BE2C (cell line): ENCODE measurements around the gene CACNA1I.

Experiments
- DNase-seq: peaks from one replicate; pipeline ENCODE4 v3.0.0-alpha.2; 2020
- H3K27me3 ChIP-seq: fragments of 250-450 bp; sonication (Bioruptor Pico); 2 replicates; pipeline ENCODE4 v1.5.1; 2020; ENCODE audit warnings: mild to moderate bottlenecking
- H3K36me3 ChIP-seq: fragments of 250-450 bp; sonication (Bioruptor Pico); 2 replicates; pipeline ENCODE4 v1.5.1; 2020; ENCODE audit warnings: mild to moderate bottlenecking
- H3K4me1 ChIP-seq: fragments of 250-450 bp; sonication (Bioruptor Pico); 2 replicates; pipeline ENCODE4 v1.5.1; 2020
- H3K4me3 ChIP-seq: 2 replicates; pipeline ENCODE4 v1.5.1; 2011; ENCODE audit warnings: low read depth, low read length
- H3K9me3 ChIP-seq: fragments of 250-450 bp; sonication (Bioruptor Pico); 2 replicates; pipeline ENCODE4 v1.5.1; 2020
- CTCF ChIP-seq: IDR thresholded peaks from 2 replicates; pipeline ENCODE4 v1.5.1; 2012; ENCODE audit warnings: mild to moderate bottlenecking, low read depth, low read length

CACNA1I gene

DNA sequence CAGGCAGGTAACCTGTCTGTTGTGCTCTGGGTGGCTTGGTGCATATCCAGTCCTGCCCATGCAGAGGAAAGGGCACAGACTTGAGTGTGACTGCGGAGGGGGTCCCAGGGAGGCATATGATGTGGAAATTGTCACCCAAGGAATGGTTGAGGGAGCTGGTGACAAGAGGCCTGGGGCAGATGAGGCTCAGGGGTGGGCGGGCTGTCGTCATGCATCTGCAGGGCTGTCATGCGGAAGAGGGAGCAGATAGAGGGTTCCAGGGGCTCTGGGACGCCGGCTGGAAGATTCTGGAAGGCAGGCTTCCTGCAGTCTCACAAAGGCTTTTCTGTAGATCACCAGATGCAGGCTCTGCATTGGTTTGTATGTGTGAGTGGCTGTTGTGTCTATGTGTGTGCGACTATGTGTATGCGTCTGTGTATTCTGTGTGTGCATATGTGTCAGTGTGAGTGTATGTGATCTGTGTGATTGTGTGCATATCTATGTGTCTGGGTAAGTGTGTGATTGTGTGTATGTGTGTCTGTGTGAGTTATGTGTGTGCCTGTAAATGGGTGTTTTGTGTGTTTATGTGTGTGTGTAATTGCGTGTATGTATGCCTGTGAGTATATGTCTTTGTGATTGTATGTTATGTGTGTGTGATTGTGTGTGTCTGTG lies 7.6 kb upstream of the CACNA1I start:
- DNase-seq: no peak

GRCh38 chr22:39563571-39564428 lies 6.8 kb upstream of the CACNA1I start:
- Histone ChIP-seq H3K4me1 (no peaks in the 10 kb centered on the region), H3K4me3 (no peak overlapping the region), H3K36me3 (no peaks in the 10 kb centered on the region), H3K27me3 (no peaks in the 10 kb centered on the region), H3K9me3 (no peaks in the 10 kb centered on the region; the same call in 1 of the 2 replicates)
- no peak for TF ChIP-seq CTCF
- DNase-seq: no peak

More for the DNA sequence above, 7.6 kb upstream of the CACNA1I start:
- Histone ChIP-seq H3K4me3 (no peak overlapping the region), H3K4me1 (no peaks in the 10 kb centered on the region), H3K36me3 (no peaks in the 10 kb centered on the region), H3K9me3 (no peaks in the 10 kb centered on the region; the same call in 1 of the 2 replicates), H3K27me3 (peaks cover 4% of the 10 kb centered on the region; the same call in 1 of the 2 replicates)
- TF ChIP-seq CTCF: no peak

- H3K4me1 ChIP-seq: no peaks in the 10 kb centered on the region
- no peak for DNase-seq
- no peaks in the 10 kb centered on the region for H3K27me3 ChIP-seq
- no peaks in the 10 kb centered on the region; the same call in 1 of the 2 replicates for H3K9me3 ChIP-seq
- H3K36me3 ChIP-seq: no peaks in the 10 kb centered on the region
- H3K4me3 ChIP-seq: no peak overlapping the region
- no peak for TF ChIP-seq CTCF
Observed at GRCh38 chr22:39565414-39565944, 5.1 kb upstream of the CACNA1I start.

GRCh38 chr22:39567135-39567946 lies 3.2 kb upstream of the CACNA1I start:
- no peak for TF ChIP-seq CTCF
- H3K4me3 ChIP-seq: no peak overlapping the region
- H3K4me1 ChIP-seq: no peaks in the 10 kb centered on the region
- no peak for DNase-seq
- no peaks in the 10 kb centered on the region for H3K27me3 ChIP-seq
- no peaks in the 10 kb centered on the region; the same call in 1 of the 2 replicates for H3K9me3 ChIP-seq
- H3K36me3 ChIP-seq: no peaks in the 10 kb centered on the region

DNA sequence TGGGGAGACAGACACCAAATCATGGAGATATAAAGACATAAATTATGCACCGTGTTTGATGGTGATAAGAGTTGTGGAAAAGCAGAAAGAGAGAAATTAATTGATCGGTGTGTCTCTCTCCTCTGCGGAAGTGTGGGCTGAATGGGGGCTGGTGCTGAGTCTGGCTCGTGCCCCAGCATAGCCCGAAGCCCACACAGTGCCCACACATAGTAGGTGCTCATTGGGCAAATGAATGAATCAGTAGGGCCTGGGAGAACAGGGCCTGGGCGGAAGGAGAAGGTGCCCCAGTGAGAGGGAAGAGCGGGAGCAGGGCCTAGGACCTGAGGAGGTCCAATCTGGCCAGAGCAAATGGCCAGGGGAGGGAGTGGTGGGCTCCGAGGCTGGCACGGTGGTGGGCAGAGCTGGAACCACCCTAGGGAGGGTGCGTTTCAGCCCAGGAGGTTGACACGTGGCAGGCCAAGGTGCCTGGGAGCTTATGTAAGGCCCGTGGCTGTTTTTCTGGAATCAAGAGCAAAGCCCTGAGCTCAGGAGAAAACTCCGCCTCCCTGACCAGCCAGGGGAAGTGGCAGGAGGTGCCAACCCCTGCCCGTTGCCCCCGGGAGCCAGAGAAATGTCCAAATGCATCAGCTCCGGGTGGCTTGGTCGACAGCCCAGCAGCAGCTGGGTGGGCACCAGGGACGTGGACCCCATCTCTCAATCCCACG lies 2.1 kb upstream of the CACNA1I start:
- TF ChIP-seq CTCF: no peak
- Histone ChIP-seq H3K36me3 (no peaks in the 10 kb centered on the region), H3K9me3 (no peaks in the 10 kb centered on the region), H3K4me3 (no peak overlapping the region), H3K4me1 (no peaks in the 10 kb centered on the region), H3K27me3 (no peaks in the 10 kb centered on the region)
- DNase-seq: no peak
